Skin epidermis (tissue), 12 donors: ENCODE results near the gene PFKFB4.
A peak's percentile ranks its signal among the peaks of the same experiment; 100 is the strongest.

ENCODE experiments used
- H3K27ac ChIP-seq, 21 experiments: fragments of 200-600 bp; sonication (generic) in 11 of 21; one replicate each; pipeline ENCODE4 v1.5.0; 2020; ENCODE audit warnings: mild to moderate bottlenecking in 3 of 21, inconsistent platforms in 2 of 21, moderate library complexity in 2 of 21
- H3K4me3 ChIP-seq, 7 experiments: fragments of 200-600 bp; sonication (generic) in 2 of 7; one replicate each; pipeline ENCODE4 v1.5.0; 2020; ENCODE audit warnings: inconsistent platforms in 2 of 7, mild to moderate bottlenecking in 2 of 7, moderate library complexity in 1 of 7

The PFKFB4 gene

DNA sequence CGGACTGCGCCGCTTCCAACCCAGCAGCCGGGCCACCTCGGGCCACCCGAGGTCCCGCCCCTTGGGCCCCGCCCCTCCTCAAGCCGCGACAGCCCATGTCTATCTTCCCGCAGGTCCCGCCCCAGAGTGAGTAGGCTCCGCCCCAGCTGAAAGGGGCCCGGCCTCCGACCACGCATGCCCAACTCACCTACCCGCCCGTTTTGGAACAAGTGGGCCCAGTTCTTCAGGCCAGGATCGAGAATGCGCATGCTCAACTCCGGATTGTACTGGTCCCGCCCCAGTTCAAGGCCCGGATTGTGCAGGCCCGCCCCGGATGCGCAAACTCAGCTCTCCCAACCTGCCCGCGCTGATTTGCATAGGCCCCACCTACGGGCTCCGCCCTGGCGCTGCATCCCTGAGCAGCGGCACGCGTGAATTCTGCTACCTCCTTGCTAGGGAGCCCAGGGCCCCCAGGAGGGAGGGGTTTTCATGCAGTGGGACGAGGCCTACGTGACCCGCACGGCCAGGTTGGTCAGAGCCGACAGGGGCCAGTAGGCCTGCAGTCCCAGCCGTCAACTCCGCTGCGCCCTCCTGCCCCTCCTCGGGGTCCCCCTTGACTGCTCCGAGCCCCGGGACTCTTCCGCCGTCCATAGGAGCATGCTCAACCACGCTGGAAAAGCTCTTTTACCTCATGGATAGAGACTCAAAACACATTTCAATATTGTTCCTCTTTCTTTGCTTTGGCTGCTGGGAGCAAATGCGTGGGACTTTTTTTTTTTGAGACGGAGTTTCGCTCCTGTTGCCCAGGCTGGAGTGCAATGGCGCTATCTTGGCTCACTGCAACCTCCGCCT lies at the start of gene PFKFB4:
TSS of gene PFKFB4 (minus strand) at position 8 of the 831 bp plus-strand sequence. CDS start 26 bp downstream, outside the sequence.
- Histone ChIP-seq H3K4me3 (peak within 1 kb of the TSS; percentile 42 to 57 (median 49)), H3K27ac (peak within 1 kb of the TSS in 20 of 21 experiments; percentile 14 to 86 (median 74))

DNA sequence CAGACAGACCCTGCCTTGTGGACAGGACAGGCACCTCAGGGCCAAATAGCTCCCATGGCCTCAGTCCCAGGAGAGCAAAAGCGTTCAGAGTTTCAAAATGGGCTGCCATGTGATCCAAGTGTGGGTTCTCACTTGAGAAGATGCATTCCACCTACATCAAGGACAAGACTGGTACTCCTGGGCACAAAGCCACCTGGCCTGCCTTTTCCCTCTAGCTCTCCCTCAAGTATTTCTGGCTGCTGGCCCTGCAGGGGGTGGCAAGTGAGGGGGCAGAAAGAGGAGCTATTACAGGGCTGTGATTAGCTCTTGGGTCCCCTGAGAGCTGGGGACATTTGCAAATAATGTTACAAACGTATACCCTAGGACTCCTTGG lies 45.0 kb upstream of the PFKFB4 start:
- peak overlapping the region in 1 of 21 experiments; percentile 3 for H3K27ac ChIP-seq
- H3K4me3 ChIP-seq, result no peak overlapping the region

- no peak overlapping the region for H3K4me3 ChIP-seq
- peak overlapping the region in 6 of 21 experiments; percentile 3 to 78 (median 56) for H3K27ac ChIP-seq
Observed at GRCh38 chr3:48600711-48601621, 44.4 kb upstream of the PFKFB4 start.

DNA sequence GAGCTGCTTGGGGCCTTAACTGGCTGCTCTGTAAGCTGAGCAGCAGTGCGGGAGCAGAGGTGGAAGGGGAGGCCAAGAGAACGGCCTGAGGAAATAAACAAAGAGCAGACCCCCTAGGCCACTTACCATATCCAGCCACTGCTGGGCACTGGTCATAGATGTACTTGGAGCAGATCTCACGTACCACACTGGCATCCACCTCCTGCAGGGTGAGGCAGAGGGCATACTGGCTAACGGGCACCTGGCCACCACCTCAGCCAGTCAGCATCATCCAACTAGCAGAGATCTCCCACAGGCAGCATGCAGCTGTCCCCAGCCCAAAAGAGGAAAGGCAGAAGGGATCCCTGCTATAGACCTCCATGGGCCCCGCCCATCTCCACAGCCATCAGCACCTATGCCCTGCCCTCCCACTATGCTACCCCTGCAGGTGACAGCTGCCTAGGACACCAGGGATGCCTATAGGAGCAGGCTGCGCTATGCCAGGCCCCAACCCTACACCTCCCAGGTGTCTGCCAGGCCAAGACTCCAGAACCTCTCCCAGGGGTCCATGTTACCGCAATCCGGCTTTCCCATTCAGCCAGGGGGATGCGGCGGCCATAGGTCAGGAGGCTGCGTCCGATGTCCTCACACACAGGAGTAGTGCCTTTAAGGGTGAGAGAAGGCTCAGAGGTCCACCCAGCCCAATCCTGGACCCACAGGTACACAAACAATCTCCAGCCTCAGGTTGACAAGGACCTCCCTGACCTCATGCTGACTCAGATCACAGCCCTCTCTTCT lies 43.1 kb upstream of the PFKFB4 start:
- no peak overlapping the region for H3K4me3 ChIP-seq
- peak overlapping the region in 15 of 21 experiments; percentile 39 to 95 (median 78) for H3K27ac ChIP-seq

GRCh38 chr3:48599077-48599501 lies 42.5 kb upstream of the PFKFB4 start:
- Histone ChIP-seq H3K27ac (peak overlapping the region in 20 of 21 experiments; percentile 39 to 95 (median 76)), H3K4me3 (no peak overlapping the region)

DNA sequence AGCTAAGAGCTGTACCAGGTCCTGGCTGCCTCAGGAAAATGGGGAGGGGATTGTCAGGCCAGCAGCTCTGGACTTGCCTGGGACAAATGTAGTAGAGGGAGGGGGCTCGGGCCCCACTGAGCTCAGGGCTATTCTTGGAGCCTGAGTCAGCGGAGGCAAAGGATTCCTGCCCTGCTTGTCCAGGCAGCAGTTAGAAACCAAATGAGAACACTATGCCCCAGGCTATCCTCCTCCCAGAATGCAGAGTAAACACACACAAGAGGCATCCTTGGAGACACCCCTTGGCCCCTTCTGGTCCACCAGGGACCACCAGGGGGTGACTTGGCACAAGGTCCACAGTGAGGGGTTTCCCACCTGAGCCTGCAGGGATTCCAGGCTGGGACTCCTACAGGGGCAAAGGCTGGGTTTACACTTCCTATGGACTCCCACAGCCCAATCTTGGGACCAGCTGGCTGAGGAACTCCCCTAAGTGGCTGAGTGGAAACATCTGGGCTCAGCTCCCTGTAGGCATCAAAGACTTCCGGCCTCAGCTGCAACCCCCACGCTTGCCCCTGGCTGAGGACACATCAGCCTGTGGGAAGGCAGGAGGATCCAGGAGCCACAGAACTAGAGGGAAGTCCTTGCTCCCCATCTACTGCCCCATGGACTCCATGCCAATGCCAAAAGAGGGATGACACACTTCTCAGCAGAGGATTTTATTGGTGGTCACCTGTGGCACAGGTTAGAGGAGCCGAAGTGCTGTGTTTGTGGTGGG lies 41.9 kb upstream of the PFKFB4 start:
- H3K4me3 ChIP-seq, result no peak overlapping the region
- H3K27ac ChIP-seq, result peak overlapping the region in 20 of 21 experiments; percentile 39 to 95 (median 76)

DNA sequence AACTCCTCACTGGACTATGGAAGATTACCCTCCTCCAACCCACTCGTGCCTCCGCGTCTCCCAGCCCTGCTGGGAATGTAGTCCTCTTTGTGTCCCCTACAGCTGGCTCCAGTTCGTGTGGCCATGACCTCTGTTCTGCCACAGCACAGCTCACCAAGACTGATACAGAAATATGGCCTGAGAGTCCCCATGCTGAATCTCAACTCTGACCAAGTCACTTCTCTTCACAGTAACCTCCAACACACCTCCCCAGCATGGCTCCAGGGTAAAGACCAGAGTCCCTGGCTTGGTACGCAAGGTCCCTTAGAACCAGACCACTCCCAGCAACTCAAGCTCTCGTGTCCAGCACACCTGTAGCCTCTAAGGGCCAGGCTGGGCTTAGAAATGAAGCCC lies 40.8 kb upstream of the PFKFB4 start:
- H3K27ac ChIP-seq, result peak overlapping the region in 20 of 21 experiments; percentile 39 to 95 (median 76)

DNA sequence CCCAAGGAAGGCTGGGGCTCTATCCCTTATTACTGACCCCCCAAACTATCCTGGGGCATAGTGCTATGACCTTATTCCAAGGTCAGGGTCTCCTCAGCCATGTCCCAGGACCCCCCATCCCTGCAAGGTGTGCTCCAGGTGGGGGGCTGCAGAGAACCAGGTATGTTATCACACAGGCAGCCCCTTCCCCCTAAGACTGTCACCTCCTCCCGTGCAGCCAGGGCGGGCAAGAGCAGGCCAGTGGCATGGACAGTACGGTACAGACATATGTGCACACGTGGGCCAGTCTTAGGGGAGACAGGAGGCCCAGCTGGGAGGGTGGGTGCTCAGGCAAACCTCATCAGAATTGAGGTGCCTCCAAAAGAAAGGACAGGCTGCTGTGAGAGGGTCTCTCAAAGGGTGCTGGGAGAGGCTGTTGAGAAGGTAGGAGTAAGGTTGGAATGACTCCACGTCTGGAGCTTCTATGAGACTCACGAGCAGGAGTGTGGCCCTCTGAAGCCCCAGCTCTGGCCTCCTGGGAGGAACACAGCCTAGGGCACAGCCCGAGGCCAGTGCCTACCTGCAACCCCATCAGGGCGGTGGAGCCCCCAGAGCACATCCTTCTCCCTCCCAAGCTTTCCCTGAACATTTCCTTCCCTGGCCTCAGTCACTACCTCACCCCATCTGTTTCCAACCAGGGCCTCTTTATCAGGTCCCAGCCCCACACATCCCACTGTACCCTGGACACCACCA lies 40.2 kb upstream of the PFKFB4 start:
- H3K27ac ChIP-seq, result peak overlapping the region in 19 of 21 experiments; percentile 39 to 95 (median 83)
- H3K4me3 ChIP-seq, result no peak overlapping the region

More for the DNA sequence above, 40.8 kb upstream of the PFKFB4 start:
- H3K4me3 ChIP-seq, result no peak overlapping the region

DNA sequence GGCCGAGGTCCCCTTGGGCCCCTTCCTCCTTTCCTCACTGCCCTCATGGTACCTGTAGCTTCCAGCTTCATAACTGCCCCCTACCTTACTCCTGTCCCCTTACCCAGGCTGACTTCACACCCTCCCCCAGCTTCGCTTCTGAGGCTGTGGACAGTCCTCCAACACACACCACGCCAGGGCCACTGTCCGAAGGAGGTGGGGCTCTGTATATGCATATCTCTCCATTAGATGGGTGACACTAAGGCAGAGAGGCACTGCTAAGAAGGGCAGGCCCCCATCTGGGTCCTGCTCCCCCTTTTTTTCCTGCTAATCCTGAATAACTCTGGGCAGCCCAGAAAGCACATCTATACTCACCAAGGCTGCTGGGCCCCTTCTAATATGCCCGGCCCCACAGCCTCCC lies 39.6 kb upstream of the PFKFB4 start:
- no peak overlapping the region for H3K4me3 ChIP-seq
- H3K27ac ChIP-seq, result peak overlapping the region in 19 of 21 experiments; percentile 7 to 95 (median 83)

DNA sequence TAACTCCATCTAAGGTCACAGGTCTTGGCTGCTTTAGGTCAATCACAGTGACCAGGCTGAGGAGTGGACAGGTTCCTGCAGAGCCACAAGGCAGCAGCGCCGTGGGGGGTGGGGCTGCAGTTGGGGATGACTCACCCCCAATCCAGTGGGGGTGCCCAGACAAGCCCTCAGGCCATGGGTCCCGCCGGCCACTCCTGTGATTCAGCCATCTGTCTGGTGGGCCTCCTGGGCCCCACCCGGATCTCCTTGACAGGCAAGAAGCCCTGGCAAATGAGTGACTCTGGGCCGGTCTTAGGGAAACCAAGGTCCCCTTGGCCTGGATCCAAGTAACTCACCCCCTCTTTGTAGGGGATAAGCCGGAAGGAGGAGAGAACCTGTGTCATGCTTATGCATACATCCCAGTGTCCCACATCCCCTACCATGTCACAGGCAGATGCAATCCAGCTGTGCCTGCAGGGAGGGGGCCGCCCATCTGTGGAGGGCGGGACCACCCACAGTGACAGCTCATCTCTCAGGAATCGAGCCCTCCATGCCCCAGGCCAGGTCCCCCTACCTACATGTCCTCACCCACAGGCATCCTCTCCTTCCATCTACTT lies 39.0 kb upstream of the PFKFB4 start:
- H3K27ac ChIP-seq, result peak overlapping the region in 20 of 21 experiments; percentile 7 to 95 (median 84)
- peak overlapping the region in 6 of 7 experiments; percentile 35 to 51 (median 50) for H3K4me3 ChIP-seq

DNA sequence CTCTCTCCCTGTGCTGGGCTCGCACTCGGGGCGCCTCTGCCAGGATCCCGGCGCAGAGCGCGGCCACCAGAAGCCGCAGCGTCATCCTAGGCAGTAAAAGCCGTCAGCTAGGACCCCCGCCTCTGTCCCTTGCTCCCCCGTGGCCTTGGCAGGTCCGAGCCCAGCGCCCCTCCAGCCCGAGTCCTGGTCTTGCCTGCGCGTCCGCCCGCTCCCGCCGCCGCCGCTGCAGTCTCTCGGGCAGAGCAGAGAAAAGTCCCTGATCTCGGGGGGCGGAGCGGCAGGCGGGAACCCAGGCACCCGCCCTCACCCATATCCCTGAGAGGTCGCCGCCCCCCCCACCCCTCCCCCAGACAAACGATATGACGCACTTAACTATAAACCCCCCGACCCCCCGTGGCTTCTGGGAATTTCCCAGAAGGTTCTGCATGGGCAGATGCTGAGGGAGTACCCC lies 38.5 kb upstream of the PFKFB4 start, which contains the start of gene COL7A1:
TSS of gene COL7A1 (minus strand) at position 255 of the 451 bp plus-strand sequence. CDS start at position 85, 170 bp downstream.
- H3K4me3 ChIP-seq, result peak within 1 kb of the TSS; percentile 35 to 51 (median 49)

GRCh38 chr3:48594417-48595049 lies 37.9 kb upstream of the PFKFB4 start:
- peak overlapping the region in 20 of 21 experiments; percentile 40 to 95 (median 84) for H3K27ac ChIP-seq
- peak overlapping the region; percentile 35 to 51 (median 49) for H3K4me3 ChIP-seq

More for the DNA sequence above, 38.5 kb upstream of the PFKFB4 start, which contains the start of gene COL7A1:
- H3K27ac ChIP-seq, result peak within 1 kb of the TSS in 20 of 21 experiments; percentile 40 to 95 (median 84)

GRCh38 chr3:48593337-48593736 lies 36.7 kb upstream of the PFKFB4 start:
- H3K4me3 ChIP-seq, result peak overlapping the region in 5 of 7 experiments; percentile 35 to 51 (median 49)

DNA sequence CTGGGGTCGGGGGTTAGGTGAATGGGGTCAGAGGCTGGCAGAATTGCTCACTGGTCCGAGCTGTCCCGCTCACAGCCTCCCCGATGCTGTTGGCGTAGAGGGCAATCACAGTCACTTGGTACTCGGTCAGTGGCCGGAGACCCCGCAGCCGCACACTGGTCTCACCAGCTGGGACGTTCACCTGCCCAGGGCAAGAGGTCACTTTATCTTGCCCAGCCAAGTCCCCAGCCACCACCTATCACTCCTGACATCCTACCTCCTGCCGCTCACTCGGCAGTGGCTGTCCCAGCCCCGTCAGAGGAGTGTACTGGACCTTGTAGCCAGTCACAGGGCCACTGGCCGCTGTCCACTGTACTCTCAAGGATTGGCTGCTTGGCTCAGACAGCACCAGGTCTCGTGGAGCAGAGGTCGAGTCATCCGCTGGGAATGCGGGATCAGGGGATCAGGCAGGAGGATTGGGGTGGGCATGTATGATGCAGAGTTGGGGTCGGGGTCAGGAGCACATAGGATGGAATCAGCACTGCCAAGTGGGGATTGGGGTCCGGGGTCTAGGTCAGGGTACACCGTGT lies 36.0 kb upstream of the PFKFB4 start:
- H3K4me3 ChIP-seq, result no peak overlapping the region
- H3K27ac ChIP-seq, result peak overlapping the region in 1 of 21 experiments; percentile 7

More at GRCh38 chr3:48593337-48593736, 36.7 kb upstream of the PFKFB4 start:
- peak overlapping the region in 3 of 21 experiments; percentile 60 to 90 (median 84) for H3K27ac ChIP-seq

- H3K27ac ChIP-seq, result peak overlapping the region in 1 of 21 experiments; percentile 14
Observed at GRCh38 chr3:48591886-48592518, 35.4 kb upstream of the PFKFB4 start.

DNA sequence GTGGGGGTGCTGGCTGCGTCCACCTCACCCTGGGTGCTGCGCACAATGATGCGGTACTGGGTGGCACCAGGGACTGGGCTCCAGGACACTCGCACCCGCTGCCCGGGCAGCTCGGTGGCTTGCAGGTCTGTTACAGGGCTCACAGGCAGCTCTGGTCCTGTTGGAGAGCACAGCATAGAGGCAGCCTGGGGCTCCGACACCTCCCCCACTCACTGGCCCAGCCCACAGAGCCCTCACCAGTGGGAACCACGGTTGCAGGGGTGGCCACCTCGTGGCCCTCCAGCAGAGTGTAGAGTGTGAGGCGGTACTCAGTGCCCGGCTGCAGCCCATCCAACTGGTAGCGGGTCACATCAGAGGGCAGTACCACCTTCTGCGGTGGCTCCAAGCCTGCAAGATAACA lies 34.8 kb upstream of the PFKFB4 start:
- no peak overlapping the region for H3K4me3 ChIP-seq
- peak overlapping the region in 1 of 21 experiments; percentile 14 for H3K27ac ChIP-seq

More at GRCh38 chr3:48591886-48592518, 35.4 kb upstream of the PFKFB4 start:
- H3K4me3 ChIP-seq, result no peak overlapping the region
